C1 segment of cervical spinal cord (tissue), 14 donors: ENCODE measurements around the gene HMX1.

Experiments
- DNase-seq, 14 donors: peaks; one replicate each; lab custom pipeline; 2025; lab: John Stamatoyannopoulos, UW

The HMX1 gene

DNA sequence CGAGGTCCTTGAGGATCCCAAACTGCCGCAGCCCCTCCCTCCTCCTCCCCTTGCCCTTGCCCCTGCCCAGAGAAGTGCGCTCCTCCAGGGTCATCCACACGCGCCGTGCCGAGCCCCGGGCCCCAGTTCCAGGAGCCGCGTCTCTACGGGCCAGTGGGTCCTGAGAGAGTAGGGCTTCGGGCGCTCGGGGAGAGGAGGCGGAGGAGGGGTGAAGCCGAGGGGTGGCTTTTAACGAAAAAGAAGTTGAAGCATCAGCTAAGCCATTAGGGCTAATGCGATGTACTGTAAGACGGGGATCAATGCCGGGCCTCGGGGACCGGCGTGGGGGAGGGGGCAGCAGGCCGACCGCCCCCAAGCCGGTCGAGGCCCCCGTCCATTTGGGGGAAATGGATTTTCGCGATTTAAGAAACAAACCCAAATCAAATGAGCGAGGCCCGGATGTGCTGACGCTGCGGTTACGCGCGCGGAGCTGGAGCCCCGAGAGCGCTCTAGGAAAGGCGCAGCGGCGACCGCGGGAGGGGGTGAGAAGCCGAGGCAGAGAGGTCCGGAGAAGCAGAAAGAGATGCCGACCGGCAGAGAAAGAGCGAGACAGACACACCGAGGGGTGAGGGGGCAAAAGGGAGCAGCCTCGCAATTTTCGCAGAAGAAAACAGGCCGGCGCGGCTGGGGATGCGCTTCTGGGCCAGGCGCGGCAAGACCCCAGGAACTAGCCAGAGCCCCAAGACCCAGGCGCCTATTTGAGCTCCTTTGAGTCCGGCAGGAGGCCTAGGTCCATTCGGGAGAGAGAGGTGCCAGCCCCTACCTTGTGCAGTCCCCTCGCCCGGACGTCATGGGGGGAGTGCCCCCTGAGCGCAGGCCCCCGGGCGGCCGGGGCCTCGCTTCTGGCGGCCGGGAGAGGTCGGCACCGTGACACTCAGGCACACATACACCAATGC is 13.6 kb downstream of the HMX1 start:
- DNase-seq = no peak

DNA sequence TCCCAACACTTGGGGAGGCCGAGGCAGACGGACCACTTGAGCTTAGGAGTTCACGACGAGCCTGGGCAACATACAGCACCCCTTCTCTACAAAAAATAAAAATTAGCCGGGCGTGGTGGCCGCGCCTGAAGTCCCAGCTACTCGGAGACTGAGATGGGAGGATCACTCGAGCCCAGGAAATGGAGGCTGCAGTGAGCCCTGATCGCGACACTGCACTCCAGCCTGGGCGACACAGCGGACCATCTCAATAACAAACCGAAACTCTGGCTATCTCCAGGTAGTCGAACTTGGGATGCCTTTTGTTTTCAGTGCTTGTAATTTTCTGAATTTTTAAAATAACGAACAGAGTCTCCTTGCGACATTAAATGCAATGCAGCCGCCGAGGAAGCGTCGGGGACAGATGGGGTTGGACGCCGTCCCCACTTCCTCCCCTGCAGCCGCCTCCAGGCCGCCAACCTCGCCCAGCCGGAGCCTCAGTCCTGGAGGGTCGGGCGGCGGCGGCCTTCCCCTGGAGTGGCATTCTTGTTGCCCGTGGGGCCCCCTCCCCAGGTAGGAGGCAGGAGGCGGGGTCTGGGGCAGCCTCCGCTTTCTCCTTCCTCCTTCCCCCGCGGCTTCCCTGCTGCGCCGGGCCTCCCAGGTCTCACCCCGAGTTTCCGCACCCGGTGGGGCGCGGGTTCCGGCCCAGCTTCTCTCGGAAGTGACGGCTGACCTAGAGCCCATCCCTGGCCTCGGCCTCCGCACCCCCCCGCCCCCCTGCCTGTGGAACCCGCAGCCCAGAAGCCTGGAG is 14.6 kb downstream of the HMX1 start:
- no peak for DNase-seq

DNA sequence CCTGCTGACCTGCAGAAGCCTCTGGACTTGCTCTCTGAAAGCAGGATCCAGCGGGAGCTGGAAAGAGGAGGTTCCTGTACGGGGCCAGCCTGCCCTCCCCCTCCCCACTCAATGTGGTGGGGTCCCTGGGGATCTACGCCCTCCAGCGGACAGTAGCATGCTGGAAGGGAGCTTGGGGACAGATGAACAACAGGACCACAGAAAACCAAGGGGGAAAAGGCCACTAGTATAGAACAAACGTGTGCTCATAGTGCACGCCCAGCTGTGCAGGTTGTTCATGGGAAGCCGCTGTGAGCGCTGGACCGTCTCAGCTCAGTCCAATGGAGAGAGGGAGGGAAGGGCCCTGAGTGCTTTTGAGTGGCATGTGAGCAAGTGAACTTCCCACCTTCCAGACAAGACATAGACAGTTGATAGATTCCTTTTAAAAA is 15.8 kb downstream of the HMX1 start:
- no peak for DNase-seq

DNA sequence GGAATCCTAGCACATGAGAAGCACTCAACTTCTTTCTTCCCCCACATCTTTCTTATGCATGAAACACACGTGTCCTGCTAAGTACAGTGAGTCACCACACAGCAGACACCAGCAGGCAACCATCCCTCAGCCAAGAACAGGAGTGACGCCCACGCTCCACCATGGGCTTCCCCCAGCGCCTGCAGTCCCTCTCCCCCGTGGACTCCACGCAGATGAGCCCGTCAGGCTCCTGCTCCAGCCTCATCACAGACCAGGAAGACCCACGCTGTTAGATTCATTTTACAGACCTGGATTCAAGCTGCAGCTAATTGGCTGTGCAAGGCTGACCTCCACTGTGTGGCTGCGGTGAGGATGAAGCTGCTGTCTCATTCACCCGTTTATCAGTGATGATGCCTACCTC is 16.7 kb downstream of the HMX1 start:
- DNase-seq = no peak

DNA sequence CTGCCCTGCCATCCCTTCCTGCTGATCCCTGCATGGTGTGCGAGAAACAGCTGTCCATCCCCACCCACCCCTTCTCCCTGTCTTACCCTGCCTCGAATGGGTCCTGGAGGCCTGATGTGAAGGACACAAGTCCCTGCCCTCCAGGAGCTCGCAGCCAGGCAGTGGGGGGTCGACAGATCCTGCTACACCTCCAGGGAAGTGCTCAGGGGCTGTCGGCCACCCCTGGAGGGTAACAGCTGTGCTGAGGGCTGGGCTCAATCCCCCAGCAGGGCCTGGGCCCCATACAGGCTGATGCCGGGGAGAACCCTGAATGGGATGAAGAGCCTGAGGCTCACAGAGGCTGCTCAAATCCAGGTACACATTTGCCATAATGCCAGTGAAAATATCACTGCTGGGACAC is 17.6 kb downstream of the HMX1 start:
- no peak for DNase-seq

DNA sequence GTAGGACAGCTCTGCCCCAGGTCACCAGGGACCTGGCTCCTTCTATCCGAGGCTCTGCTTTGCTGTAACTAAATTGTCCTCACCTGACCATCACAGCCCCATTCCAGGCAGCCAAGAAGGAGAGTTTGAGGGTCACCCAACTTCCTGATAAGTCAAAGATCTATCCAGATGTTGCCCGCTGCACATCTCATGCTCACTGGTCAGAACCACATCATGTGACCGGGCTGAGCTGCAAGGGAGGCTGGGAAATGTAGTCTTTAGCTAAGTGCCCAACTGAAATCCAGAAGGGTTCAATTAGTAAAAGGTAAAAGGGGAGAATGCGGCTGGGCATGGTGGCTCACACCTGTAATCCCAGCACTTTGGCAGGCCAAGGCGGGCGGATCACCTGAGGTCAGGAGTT is 18.4 kb downstream of the HMX1 start:
- DNase-seq = no peak

- DNase-seq = no peak
Measured at GRCh38 chr4:8852118-8852704, 19.4 kb downstream of the HMX1 start.

GRCh38 chr4:8851321-8852117 is 20.1 kb downstream of the HMX1 start:
- no peak for DNase-seq

DNA sequence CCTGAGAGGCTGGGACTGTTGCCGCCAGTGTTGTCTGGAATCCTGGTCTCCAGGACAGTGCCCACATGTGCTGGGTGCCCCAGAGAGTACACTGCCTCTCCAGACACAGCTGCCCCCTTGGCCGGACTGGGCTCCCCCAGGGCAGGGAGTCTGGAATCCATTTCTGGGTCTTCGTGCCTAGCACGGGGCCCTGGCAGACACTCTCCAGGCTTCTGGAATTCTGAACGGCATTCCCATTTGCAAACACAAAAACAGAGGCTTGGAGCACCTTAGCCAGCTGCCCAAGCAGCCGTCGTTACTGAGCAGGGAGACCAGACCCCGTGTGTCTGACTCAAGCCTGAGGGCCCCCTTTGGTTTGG is 20.8 kb downstream of the HMX1 start:
- DNase-seq = no peak

DNA sequence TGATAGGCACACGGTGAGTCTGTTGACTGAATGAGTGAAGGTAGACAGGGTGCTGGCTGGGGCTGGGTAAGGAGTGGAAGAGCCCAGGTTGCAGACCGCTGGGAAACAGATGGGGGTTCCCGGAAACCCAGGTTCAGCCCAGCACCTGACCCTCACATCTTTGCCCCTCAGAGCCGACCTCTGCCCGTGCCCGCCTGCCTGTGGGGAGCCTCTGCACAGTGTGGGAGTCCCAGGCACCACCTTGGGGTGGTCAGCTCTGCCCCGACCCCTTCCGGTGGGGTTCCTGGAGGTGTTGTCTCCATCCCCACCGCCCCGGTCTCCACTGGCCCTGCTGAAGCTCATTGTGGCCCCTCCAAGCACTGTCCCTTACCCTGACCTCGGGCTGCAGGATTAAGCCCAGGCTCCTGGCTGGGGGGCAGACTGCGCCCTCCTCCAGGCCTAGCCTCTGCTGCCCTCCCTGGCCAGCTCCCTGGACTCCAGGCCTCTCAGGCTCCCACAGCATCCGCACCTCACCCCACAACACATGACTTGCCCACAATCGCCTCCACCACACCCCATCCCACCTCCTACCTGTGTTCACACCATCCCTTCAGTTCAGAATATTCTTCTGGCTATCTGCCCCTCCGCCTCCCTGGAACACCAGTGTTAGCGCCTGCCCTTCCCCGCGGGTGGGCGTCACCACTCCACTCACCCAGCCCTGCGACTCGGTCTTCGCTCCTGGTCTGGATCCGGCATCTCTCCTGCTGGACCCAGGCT is 21.4 kb downstream of the HMX1 start:
- DNase-seq = no peak

DNA sequence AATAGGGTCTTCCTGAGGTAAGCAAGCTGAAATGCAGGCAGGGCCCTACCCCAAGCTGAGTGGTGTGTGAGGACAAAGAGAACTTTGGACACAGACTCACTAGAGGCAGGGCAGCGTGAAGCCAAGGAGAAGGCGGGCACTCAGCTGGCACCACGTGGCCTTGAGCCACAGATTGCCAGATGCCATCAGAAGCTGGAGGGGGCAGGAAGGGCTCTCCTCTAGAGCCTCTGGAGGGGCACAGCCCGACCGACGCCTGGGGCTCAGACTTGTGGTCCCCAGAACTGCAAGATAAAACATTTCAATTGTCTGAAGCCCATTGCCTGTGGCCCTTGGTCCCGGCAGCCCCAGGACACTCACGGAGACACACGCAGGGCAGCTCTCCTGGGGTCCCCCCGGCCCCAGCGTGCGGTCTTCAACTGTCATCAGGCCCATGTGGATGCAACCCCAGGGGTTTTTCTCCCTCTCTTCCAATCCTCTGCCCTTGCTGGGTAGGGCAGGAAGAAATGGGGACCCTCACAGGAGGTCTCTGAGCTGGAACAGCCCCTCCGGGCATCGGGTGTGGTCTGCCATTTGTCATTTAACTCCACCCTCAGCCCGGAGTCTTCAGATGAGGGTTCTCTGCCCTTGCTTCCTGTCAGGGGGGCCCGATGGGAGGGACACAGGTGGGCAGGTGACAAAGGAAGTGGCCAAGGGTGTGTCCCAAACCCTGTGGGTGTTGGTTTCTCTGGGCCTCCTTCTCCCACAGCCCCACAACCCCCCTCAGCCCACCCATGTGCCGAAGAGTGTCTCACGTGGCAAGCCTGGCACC is 22.2 kb downstream of the HMX1 start:
- no peak for DNase-seq

DNA sequence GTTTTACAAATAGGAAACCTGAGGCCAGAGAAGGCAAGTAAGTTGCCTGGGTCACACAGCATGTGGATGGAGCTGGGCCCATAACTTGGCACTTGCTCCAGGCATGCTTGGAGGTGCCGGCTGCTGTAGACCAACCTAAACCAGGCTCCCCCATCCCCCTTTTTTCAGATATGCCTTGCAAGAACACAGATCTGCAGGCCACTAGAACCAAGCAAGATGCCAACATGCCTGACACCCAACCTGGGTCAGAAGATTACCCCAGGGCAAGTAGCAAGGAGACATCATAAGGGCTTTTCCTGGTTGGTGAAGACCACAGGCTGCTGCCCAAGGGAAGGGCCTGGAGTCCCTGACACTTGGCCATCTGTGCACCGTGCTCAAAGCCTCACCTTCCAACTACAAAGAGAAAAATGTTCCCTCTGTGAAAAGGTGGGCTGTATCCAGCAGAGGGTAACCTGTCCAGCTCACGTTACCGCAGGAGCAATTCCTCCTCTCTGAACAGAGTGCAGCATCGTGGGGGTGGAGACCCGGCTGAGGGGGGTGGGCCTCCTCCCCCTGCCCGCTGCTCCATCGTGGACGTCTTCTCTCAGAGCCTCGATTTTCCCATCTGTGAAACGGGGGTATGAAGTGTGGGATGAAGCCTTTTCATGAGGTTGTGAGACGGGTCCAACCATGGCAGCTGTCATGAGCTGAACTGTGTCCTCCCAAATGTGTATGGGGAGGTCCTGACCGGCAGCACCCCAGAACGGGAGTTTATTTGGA is 23.0 kb downstream of the HMX1 start:
- no peak for DNase-seq

DNA sequence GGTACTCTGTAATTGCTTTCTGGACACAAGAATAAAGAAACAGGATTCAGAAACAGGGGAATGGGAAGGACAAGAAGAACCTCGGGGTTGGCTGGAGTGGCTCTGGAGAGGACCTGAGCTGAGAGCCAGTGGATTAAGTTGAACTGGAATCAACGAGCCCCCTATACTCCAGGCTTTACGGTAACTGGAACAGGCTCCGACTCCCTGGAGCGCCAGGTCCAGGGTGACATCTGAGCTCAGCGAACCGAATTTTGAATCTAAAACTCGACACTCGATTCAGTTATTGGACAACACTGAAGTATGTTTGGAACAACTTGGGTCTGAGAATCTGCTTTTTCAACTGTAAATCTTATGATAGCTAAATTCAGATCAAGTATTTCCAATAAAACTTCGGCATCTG is 23.9 kb downstream of the HMX1 start:
- DNase-seq = no peak

DNA sequence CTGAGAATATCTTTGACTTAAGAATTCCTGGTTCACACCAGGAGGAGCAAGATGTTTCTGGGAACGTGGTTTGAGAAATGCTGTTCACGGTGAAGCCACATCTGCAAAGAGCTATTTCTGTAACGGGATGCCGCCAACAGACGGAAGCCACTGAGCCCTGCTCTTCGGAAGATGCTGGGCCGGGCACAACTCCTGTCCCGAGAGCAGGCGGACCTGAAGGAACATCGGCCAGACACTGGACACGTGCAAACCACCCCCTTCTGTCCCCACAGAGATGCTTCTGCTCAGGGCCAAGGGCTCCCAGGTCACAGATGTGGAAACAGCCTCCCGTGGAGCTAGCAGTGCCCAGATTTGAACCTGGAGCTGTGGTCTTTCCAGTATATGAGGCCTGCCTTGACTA is 24.3 kb downstream of the HMX1 start:
- DNase-seq = no peak

DNA sequence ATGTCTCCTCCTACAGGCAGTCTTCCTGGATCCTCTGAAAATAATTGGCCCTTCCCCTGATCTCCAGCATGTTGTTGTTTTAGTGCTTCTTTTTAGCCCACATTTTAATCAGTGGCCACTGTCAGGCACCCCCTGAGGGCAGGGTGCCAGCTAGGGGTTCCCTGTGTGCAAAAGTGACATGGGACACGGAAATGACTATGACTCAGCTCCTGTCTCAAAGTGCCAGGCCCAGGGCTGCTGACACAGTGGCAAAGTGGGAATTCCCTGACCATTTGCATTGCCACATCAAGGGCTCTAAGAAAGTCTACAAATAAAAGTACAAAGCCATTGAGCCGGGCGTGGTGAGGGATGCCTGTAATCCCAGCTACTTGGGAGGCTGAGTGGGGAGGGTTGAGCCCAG is 24.8 kb downstream of the HMX1 start:
- DNase-seq = no peak

- no peak for DNase-seq
Measured at GRCh38 chr4:8846046-8846720, 25.5 kb downstream of the HMX1 start.

DNA sequence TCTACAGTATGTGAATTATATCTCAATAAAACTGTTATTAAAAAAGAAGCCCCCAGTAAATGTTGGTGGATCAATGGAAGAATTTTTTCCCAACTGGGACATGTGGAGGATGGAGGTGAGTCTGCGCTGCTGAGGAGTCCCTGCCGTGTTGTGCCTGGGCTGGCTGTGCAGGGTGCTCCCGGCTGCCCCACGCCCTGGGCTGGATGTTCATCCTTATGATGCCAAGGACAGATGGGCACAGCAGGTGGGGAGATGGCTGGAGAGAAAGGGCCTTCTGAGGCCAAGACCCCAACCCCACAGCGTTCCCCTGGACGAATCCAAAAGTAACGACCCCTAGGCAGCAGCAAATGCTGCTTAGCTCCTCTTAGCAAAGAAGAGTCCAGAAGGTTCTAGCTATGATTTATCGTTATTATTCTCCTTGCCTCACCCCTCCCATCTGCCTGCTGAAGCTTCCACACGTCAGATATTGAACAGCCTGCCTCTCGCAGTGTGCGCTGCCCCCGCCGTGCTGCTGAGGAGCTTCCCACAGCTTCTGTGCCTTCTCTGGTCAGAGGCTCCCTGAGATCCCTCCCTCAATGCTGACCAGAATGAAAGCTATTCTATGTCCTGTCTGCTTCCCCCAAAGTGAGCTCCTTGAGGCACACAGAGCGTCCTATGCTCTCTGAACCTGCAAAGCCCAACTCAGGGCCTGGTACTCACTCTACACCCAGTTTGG is 26.5 kb downstream of the HMX1 start:
- DNase-seq = no peak

- DNase-seq = no peak
Measured at GRCh38 chr4:8843597-8843996, 28.0 kb downstream of the HMX1 start.
